NT2/D1 (cell line): ENCODE measurements around the gene SLC35E2B.
A peak's percentile ranks its signal among the peaks of the same experiment; 100 is the strongest.
"Not testable (repeated sequence)": the region's sequence is repeated elsewhere in the genome, so short reads cannot be mapped to it uniquely, and the experiment has no call there.

ENCODE experiments used
- DNase-seq: peaks from one replicate; pipeline ENCODE4 v3.0.0-alpha.2; 2011; ENCODE audit warnings: low read depth, low spot score
- H3K27me3 ChIP-seq: 2 replicates; pipeline ENCODE4 v1.6.0; 2011; ENCODE audit warnings: mild to moderate bottlenecking; ENCODE audit not compliant: insufficient read length, insufficient read depth
- H3K36me3 ChIP-seq: 2 replicates; pipeline ENCODE4 v1.6.1; 2011; ENCODE audit warnings: mild to moderate bottlenecking, low read length, mixed read lengths; ENCODE audit not compliant: insufficient read depth, insufficient read length
- H3K4me1 ChIP-seq: 2 replicates; pipeline ENCODE4 v1.5.1; 2011; ENCODE audit not compliant: insufficient read depth, insufficient read length
- H3K4me3 ChIP-seq: 2 replicates; pipeline ENCODE4 v1.5.1; 2011; ENCODE audit warnings: low read depth; ENCODE audit not compliant: insufficient read length
- H3K9ac ChIP-seq: 2 replicates; pipeline ENCODE4 v1.6.0; 2011; ENCODE audit warnings: low read depth; ENCODE audit not compliant: insufficient read length
- H3K9me3 ChIP-seq: 2 replicates; pipeline ENCODE4 v1.5.1; 2011; ENCODE audit warnings: mild to moderate bottlenecking, low read length; ENCODE audit not compliant: insufficient read depth
- SUZ12 ChIP-seq: IDR thresholded peaks from 2 replicates; pipeline ENCODE4 v1.6.1; 2011; ENCODE audit not compliant: insufficient read length, insufficient read depth; ENCODE audit errors: extremely low read depth
- YY1 ChIP-seq: IDR thresholded peaks from 2 replicates; pipeline ENCODE4 v1.6.1; 2011; ENCODE audit not compliant: insufficient read length, insufficient read depth
- ZNF274 ChIP-seq: IDR thresholded peaks from 2 replicates; pipeline ENCODE4 v1.6.1; 2011; ENCODE audit warnings: mild to moderate bottlenecking, low read depth, low read length

Gene SLC35E2B

DNA sequence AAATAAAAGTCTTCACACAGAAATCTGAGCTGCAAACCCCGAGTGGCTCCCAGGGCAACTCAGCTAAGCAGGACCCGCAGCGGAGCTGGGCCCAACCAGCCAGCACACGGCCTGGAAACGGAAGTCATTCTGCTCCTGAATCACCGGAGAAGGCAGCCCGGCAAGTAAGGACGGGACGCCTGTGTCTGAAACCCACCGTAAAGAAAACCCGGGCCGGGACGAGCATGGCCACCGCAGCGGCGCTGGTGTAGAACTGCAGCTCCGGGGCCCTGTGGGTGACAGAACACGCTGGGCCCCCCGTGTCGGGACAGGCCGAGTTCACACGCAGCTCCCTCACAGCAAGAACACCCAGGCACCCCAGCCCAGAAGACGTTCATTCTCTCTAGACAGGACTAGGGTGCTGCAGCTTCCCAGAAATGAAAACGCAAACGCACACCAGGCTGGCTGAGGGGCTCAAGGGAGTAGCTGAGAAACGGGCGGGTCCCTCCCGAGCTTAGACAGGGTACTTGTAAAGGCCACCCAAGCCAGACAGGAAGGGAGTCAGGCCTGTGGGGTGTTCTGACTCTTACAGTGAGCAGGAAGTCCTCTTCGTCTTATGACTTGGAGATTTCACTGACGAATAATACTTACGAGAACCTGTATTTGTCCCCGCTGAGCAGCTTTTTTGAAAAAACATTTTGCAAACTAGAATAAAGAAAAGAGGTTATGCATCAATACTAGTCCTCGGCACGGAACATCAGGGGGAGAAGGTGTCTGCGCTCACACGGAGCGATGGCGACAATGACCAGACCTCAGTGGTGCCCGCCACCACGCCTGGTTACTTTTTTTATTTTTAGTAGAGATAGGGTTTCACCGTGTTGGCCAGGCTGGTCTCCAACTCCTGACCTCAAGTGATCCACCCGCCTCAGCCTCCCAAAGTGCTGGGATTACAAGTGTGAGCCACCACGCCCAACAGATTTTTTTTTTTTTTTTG lies 22.8 kb downstream of the SLC35E2B start:
- TF ChIP-seq SUZ12: no peak
- no peak for TF ChIP-seq ZNF274
- TF ChIP-seq YY1: no peak
- H3K36me3 ChIP-seq: peaks cover 46% of the 10 kb centered on the region
- no peak for DNase-seq
- no peak overlapping the region for H3K9ac ChIP-seq
- peaks cover 2% of the 10 kb centered on the region for H3K4me1 ChIP-seq
- H3K9me3 ChIP-seq: no peaks in the 10 kb centered on the region
- no peaks in the 10 kb centered on the region for H3K27me3 ChIP-seq
- no peak overlapping the region for H3K4me3 ChIP-seq

DNA sequence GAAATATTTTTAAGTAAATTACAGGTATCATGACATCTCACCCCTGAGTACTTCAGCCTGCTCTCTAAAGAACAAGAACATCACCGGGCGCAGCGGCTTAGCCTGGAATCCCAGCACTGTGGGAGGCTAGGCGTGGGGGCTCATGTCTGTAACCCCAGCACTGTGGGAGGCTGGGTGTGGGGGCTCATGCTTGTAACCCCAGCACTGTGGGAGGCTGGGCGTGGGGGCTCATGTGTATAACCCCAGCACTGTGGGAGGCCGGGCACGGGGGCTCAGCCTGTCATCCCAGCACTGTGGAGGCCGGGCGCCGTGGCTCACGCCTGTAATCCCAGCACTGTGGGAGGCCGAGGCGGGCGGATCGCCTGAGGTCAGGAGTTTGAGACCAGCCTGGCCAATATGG lies 26.1 kb downstream of the SLC35E2B start:
- Histone ChIP-seq H3K4me1 (peaks cover 2% of the 10 kb centered on the region), H3K9ac (no peak overlapping the region), H3K27me3 (no peaks in the 10 kb centered on the region), H3K9me3 (no peaks in the 10 kb centered on the region), H3K36me3 (peaks cover 43% of the 10 kb centered on the region), H3K4me3 (no peak overlapping the region)
- no peak for DNase-seq
- TF ChIP-seq YY1 (no peak), ZNF274 (no peak), SUZ12 (no peak)

DNA sequence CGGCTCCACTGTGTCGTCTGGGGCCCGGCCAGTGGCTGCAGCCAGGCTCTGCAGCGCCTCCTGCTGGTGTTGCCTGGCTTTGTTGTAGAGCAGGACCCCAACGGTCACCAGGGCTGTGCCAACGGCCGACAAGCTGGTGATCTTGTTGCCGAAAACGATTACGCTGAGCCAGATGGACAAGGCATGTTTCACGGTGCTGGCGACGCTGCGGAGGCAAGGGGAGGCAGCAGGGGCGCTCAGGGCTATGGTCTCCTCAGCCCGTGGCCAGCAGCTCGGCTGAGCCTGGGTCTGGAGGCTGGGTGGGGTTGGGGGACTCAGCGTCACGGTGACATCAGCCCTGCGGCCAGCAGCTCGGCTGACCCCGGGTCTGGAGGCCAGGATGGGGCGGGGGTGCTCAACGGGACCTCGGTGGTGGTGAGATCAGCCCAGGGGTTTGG lies 26.8 kb downstream of the SLC35E2B start:
- Histone ChIP-seq H3K27me3 (no peaks in the 10 kb centered on the region), H3K4me1 (no peaks in the 10 kb centered on the region), H3K9me3 (no peaks in the 10 kb centered on the region), H3K36me3 (peaks cover 36% of the 10 kb centered on the region), H3K4me3 (no peak overlapping the region), H3K9ac (no peak overlapping the region)
- DNase-seq: no peak
- TF ChIP-seq ZNF274: no peak
- TF ChIP-seq YY1: no peak
- no peak for TF ChIP-seq SUZ12

DNA sequence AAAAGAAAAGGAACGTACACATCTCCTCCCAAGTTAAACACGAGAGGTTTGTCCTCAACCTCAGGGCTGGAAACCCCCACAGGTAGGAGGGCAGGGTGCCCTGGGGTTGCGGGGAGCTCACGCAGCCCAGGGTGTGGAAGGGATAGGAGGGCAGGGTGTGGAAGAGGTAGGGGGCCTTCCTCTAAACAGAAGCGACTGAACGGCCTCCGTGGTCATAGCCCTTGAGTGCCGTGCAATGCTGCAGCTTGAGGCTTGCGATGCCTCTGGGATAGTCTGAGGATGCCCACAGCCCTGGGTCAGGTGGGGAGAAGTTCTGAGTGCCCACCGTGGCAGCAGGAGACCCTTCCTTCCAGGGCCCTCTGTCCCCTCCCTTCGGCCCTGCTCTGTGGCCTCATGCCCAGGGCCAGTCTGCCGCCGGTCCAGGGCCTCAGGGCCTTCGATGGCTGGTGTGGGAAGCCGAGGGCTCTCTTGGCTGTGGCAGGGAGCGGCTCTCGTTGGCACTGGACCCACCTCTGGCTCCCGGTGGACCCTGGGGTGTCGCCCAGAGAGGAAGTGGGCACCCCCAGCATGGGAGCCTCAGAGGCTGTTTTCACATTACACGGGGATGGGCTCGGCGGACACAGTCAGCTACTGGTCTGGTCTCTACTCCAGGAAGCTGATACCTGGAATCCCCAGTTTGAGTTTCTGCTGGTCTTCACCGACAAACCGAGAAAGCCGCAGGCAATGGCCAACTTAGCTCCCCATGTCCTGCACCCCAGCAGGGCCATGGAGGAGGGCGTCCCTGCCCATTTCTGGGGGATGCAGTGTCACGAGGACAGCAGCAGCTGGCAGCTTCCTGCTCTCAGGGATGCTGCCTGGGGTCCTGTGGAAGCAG lies 27.4 kb downstream of the SLC35E2B start:
- Histone ChIP-seq H3K9ac (no peak overlapping the region), H3K27me3 (no peaks in the 10 kb centered on the region), H3K36me3 (peaks cover 34% of the 10 kb centered on the region), H3K4me3 (no peak overlapping the region), H3K9me3 (no peaks in the 10 kb centered on the region), H3K4me1 (no peaks in the 10 kb centered on the region)
- DNase-seq: no peak
- no peak for TF ChIP-seq ZNF274
- TF ChIP-seq YY1: no peak
- no peak for TF ChIP-seq SUZ12

DNA sequence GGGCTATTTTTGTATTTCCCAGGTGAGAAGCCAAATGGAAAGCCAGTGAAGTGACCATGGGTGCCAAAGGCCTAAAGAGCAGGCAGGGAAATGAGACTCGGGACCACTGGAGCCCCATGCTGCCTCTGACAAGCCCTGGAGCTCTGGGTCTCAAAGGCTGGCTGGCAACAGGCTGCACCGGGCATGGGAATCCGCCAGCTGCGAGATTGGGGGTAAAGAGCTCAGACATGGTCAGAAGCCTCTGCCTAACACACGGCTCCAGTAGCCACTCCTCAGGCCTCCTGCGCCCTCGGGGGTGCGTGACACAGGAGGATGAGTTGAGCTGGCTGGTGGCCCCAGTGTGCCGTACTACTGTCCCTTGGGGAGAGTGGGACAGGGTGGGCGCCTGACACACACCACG lies 28.3 kb downstream of the SLC35E2B start:
- H3K4me3 ChIP-seq, H3K9me3 ChIP-seq, H3K27me3 ChIP-seq, H3K9ac ChIP-seq, H3K4me1 ChIP-seq, DNase-seq: not testable (repeated sequence)
- H3K36me3 ChIP-seq: peaks cover 27% of the 10 kb centered on the region

DNA sequence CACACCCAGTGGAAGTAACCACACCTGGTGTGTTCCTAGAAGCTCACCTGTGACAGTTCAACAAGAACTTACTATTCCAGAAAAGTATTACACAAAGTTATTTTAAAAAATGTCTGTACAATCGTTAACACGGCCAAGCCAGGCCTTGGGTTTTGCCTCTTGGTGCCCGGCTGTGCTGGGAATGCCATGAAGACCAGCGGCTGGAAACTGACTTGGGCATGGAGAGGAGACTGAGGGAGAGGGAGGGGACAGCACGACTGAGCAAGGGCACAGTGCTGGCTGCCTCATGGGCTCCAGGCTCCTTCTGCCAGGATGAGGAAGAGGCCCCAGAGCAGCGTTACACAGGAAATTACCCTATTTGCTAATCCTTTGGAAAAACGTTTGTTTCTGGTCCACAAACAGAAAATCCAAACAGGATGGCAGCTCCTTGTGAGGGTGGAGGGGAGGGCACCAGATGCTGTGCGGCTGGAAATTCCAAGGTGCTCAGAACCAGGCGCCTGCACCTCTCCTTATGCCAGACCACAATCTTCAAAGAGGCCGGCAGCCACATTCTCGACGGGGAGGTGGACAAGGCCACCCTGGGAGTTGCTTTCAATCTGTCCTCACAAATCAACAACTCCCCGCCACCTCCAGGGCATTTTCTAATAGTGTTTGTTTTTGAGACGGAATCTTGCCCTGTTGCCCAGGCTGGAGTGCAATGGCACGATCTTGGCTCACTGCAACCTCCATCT lies 29.6 kb downstream of the SLC35E2B start:
- not testable (repeated sequence) for H3K9ac ChIP-seq, H3K27me3 ChIP-seq, DNase-seq, H3K4me1 ChIP-seq, H3K9me3 ChIP-seq, H3K4me3 ChIP-seq
- H3K36me3 ChIP-seq: peaks cover 26% of the 10 kb centered on the region

GRCh38 chr1:1662392-1662791 lies 30.2 kb downstream of the SLC35E2B start:
- not testable (repeated sequence) for H3K9me3 ChIP-seq, H3K9ac ChIP-seq, H3K4me1 ChIP-seq, H3K27me3 ChIP-seq, DNase-seq, H3K4me3 ChIP-seq
- H3K36me3 ChIP-seq: peaks cover 26% of the 10 kb centered on the region

DNA sequence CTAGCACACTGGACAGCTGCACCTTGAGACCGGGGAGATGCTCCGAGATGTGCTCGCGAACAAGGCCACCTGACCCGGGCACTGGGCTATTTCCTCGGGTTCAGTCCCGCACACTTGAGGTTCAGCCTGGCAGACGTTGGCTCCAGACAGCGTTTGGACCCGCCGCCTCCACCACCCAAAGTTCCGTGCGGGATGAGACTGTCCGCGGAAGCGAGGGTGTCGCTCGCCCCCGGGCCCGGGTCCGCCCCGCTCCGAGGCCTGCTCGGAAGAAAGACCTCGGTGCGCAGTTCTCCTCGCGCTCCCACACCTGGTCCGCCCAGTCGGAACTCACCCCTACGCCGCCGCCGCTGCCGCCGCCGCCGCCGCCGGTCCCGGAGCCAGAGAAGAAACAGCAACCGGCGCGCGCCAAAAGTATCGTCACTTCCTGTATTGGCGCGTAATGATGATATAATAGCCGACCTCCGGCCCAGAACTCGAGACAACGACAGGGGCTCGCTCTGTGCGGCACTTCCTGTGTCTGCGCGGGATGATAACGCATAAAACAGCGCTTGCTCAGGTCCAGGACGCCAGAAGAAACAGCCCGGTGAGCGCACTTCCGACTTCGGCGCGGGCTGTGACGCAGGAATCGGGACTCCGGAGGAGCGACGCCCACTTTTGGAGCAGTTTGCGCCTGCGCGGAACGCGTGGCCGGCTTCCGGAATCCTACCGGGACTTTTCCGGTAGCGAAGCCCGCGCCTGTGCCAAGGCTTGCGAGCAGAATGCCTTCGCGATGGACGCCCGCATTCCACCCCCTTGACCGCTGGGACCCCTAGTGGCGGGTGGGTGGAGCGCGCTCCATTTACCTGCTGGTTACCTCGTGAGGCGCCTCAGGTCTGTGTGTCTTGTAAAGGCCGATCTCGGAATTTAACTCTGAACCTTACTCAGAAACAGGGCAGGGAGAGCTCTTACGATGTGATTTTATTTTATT lies 33.7 kb downstream of the SLC35E2B start, which contains the start of gene CDK11B:
CDK11B (minus strand) TSS at position 422 of the 967 bp plus-strand sequence. CDS start 1,519 bp downstream, outside the sequence.
- not testable (repeated sequence) for H3K4me1 ChIP-seq, H3K9me3 ChIP-seq, H3K27me3 ChIP-seq
- peak; percentile 72 for DNase-seq
- H3K36me3 ChIP-seq: peaks cover 32% of the 10 kb centered on the region
- peak within 1 kb of the TSS; percentile 88 for H3K9ac ChIP-seq
- H3K4me3 ChIP-seq: peak within 1 kb of the TSS; percentile 63

- H3K4me1 ChIP-seq, H3K9me3 ChIP-seq, H3K9ac ChIP-seq, H3K4me3 ChIP-seq, DNase-seq, H3K27me3 ChIP-seq: not testable (repeated sequence)
- peaks cover 48% of the 10 kb centered on the region for H3K36me3 ChIP-seq
Measured at GRCh38 chr1:1648265-1648664, 44.3 kb downstream of the SLC35E2B start.
